Measurements from ENCODE around the gene CCL13.
"Not testable (repeated sequence)": the region's sequence is repeated elsewhere in the genome, so short reads cannot be mapped to it uniquely, and the experiment has no call there.

Gene CCL13

GRCh38 chr17:34356194-34356593 is at the start of gene CCL13:
Gene CCL13 (plus strand): TSS chr17:34356480. CDS start chr17:34356527, 47 bp downstream.
- DNase-seq = no peak

- DNase-seq = peak in 1 of 2 donors; percentile 11
Observed at GRCh38 chr17:34307110-34307509, 49.2 kb upstream of the CCL13 start.

GRCh38 chr17:34308371-34308770 is 47.9 kb upstream of the CCL13 start:
- DNase-seq = no peak

- DNase-seq = no peak
Observed at GRCh38 chr17:34311291-34311690, 45.0 kb upstream of the CCL13 start.

- DNase-seq = no peak
Observed at GRCh38 chr17:34312080-34312479, 44.2 kb upstream of the CCL13 start.

GRCh38 chr17:34313164-34313563 is 43.1 kb upstream of the CCL13 start:
- DNase-seq = no peak

- DNase-seq = peak in 1 of 2 donors; percentile 4
Observed at GRCh38 chr17:34314279-34314678, 42.0 kb upstream of the CCL13 start.

GRCh38 chr17:34318474-34318873 is 37.8 kb upstream of the CCL13 start:
- DNase-seq = peak in 1 of 2 donors; percentile 7

GRCh38 chr17:34319039-34319483 is 37.2 kb upstream of the CCL13 start, which contains the start of gene CCL8:
Gene CCL8 (plus strand): TSS chr17:34319435. CDS start chr17:34319502, 67 bp downstream.
- no peak for DNase-seq

GRCh38 chr17:34321964-34322363 is 34.3 kb upstream of the CCL13 start:
- no peak for DNase-seq

GRCh38 chr17:34327580-34327979 is 28.7 kb upstream of the CCL13 start:
- DNase-seq = not testable (repeated sequence)

- no peak for DNase-seq
Observed at GRCh38 chr17:34337701-34338100, 18.6 kb upstream of the CCL13 start.

- DNase-seq = no peak
Observed at GRCh38 chr17:34339138-34339770, 17.0 kb upstream of the CCL13 start.

GRCh38 chr17:34341916-34342315 is 14.4 kb upstream of the CCL13 start:
- DNase-seq = no peak

GRCh38 chr17:34347063-34347462 is 9.2 kb upstream of the CCL13 start:
- no peak for DNase-seq

- no peak for DNase-seq
Observed at GRCh38 chr17:34349751-34350150, 6.5 kb upstream of the CCL13 start.

- no peak for DNase-seq
Observed at GRCh38 chr17:34351096-34351495, 5.2 kb upstream of the CCL13 start.

GRCh38 chr17:34352191-34352590 is 4.1 kb upstream of the CCL13 start:
- DNase-seq = no peak

- no peak for DNase-seq
Observed at GRCh38 chr17:34354637-34355036, 1.6 kb upstream of the CCL13 start.

- DNase-seq = no peak
Observed at GRCh38 chr17:34357398-34357797, 1.1 kb downstream of the CCL13 start.

GRCh38 chr17:34358631-34359030 is 2.4 kb downstream of the CCL13 start:
- DNase-seq = no peak

- no peak for DNase-seq
Observed at GRCh38 chr17:34360601-34361270, 4.5 kb downstream of the CCL13 start.

GRCh38 chr17:34361478-34362061 is 5.3 kb downstream of the CCL13 start:
- DNase-seq = peak; percentile 58 to 78

- no peak for DNase-seq
Observed at GRCh38 chr17:34363183-34363661, 6.9 kb downstream of the CCL13 start, which contains the start of gene CCL1. Gene CCL1 (minus strand): TSS chr17:34363233. CDS start chr17:34363161, 72 bp downstream.

Measured in CD4-positive, alpha-beta T cell treated with Interleukin-1 beta for 1 hour (primary cell).